Activated T-cell treated with anti-CD3 and anti-CD28 coated beads for 4 hours (primary cell): ENCODE measurements around the gene IGSF21.

Experiments
- DNase-seq: peaks from one replicate; pipeline ENCODE4 v3.0.0-alpha.2; 2020

Gene IGSF21

DNA sequence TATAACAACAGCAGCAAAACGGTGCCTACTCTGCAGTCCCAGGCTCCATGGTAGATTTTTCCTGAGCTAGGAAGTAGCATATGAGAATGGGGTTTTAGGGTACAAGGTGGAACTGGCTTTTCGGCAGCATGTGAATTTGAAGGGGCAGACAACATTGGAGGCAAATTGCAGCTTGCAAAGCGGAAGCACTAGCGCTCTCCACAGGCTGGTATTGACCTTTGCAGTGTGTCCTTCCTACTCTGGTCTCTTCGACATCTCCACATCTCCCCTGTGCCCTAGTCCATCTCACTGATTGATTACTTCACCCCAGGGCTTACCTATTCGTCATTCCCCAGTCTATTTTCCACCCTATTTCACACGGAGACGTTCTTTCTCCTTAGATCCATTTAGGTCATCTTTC lies 13.0 kb downstream of the IGSF21 start:
- DNase-seq = no peak

- DNase-seq = no peak
These were observed 13.6 kb downstream of the IGSF21 start for GRCh38 chr1:18121072-18121820.

DNA sequence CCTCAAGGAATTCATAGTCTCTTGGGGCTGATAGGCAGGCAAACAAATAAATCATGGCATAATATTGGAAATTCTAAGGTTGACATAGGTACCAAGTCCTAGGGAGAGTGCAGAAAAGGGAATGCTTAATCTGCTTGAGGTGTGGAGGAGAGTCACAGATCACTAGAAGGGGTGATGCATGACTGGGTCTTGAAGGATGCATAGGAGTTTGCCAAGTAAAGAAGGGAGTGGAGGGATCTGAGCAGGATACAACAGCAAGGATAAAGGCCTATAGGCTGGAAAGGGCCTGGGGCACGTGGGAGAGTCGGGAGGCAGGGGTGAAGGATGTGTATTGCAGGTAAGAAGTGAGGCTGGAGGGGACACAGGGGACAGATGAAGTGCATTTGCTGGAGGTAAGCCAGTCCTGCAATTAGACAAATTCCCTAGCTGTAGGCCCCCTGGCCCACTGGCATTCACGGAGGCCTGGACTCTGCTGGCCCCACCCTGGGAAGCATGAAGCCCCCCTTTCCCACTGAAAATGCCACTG lies 15.9 kb downstream of the IGSF21 start:
- DNase-seq = no peak

DNA sequence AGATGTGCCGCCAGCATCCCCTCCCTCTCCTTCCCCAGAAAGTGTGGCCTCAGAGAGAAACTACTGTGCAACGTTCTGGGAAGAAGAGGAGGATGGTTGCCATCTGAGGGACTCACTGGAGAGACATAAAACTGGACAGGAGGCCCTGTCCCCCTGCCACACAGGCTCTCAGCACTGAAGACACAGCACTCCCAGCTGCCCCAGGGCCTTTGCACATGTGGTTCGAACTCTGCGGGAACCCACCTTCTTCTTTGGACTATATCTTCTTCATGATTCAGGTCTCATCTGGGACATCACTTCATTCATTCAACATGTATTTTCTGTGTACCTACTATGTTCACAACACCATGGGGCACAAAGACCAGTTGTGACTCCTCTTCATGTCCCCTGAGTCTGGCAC lies 17.4 kb downstream of the IGSF21 start:
- DNase-seq = no peak

- no peak for DNase-seq
These were observed 19.0 kb downstream of the IGSF21 start for GRCh38 chr1:18126616-18127015.

DNA sequence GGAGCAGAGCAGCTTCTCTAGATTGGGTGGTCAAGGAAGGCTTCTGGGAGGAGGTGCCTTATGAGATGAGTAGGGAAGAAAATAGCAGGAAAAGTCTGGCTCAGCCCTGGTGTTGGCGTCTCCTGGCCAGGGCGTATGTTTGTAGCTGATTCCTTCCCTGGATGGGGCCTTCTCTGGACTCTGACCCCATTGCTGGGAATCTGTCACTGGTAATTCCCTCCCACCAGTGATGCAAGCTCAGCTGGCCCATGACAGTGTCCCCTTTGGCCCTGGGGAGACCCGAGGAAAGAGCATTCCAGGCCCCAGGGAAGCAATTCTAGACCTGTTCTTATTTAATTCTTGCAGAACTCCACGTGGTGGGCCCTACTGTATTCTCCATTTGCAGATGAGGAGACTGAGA lies 20.7 kb downstream of the IGSF21 start:
- no peak for DNase-seq

GRCh38 chr1:18130356-18130755 lies 22.8 kb downstream of the IGSF21 start:
- DNase-seq = no peak

DNA sequence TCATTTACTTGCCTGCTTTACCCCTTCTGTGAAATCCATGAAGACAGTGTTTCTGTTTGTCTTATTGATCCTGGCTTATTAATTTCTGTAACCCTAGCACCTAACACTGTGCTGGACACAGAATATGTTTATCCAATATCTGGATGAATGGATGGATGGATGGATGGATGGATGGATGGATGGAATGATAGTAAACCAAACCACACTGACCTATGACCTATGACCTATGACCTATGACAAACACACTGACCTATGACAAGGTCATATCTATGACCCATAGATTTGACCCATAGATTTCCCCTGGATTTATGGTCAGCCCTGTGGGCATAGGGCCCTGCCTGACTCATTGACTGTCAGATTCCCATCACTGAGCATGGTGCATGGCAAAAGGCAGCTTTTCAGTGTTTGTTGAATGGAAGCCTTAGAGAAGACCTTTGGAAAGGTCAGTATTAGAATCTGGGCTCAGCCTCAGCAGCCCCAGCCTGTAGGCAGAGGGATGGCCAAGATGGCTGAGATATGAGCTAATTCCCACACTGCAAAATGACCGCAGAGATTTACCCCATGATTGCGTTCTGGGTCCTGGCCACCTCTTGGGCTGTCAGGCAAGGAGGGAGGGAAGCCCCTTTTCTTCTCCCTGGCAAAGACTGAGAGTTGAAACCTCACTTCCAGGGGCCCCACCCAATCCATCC lies 24.6 kb downstream of the IGSF21 start:
- no peak for DNase-seq

DNA sequence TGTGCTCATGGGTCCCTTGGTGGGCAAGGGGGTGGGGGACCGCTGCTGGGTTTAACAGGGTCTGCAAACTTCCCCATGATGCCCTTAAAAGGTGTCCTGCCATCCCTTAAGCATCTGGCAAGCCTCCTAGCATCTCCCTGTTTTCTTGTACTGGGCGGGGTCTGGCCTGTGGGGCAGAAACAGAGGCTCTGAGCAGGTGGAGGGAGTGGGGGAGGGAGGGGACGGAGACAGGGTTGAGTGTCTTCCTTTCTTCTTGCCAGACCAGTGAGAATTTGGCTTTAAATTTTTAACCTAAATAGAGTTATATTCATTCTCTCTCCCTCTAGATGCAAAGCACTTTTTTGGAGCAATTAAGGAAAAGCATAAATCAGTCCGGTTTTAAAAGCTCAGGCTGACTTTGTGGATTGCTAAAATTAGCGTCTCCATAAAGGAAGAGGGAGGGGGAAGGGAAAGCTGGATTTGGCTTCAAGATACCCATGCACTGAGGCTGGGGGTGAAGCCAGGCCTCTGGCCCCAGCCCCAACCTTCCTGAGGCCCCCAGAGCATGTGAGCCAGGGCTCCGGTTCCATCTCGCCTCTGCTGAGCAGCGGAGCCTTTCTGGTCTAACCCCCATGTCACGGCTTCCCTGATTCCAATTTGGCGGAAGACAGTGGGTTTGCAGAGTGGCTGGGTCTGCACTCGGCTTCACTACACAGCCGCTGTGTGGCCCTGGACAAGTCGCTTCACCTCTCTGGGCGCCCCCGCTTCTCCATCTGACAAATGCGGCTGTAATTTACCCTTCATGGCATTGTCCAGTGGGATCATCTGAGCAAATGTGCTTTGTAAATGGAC lies 25.3 kb downstream of the IGSF21 start:
- no peak for DNase-seq

DNA sequence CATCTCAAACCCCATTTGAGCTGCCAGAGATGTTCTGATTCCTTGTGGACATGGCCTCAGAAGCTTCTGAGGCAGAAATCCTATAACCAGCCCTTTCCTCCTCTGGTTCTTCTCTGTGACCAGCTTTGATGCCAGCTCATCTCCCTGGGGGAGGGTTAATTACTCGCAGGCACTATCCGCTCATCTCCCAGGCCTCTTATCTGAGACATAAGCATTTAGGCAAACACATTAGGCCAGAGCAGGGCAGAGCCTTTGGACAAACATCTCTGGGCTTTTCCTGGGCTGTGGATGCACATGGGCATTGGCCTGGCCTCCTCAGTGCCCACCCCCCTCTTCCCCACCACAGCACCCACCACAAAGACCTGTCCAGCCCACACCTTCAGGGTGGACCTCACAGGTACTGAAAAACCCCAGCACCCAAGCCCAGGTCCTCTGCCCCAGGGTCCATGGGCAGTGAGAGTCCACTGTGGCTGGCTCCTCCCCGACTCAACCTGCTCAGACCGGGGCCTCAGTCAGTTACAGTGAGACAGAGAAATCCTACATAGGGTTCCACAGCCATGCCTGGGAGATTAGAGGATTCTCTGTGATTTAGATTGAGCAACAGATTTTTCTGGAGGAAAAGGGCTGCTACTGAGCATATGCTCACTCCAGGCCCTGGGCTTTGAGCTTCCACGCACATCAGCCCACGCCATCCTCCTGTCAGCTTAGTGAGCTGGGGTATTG lies 26.9 kb downstream of the IGSF21 start:
- DNase-seq = no peak

DNA sequence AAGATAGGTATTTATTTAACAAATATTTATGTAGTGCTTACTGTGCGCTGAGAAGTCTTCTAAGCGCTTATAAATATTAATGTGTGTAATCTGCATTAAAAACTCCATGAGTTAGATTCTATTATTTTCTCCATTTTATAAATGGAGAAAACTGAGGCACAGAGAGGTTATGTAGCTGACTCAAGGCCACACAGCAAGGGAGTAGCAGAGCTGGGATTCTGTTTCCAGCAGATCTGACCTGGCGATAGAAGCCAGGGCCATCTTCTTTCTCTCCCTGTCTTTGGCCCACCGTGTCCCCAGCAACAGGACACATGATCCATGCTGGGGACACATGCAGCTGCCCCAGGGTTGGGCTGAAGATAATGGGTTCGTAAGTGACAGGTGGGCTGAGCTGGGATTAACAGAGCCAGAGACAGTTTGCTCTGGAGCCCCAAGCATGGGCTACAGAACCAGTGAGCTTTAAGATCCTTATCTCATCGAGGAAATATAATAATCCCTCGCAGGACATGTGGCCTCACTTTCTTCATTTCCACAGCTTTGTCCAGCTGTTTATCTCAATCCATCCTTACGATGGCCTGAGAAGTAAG lies 30.3 kb downstream of the IGSF21 start:
- no peak for DNase-seq

- DNase-seq = no peak
These were observed 31.8 kb downstream of the IGSF21 start for GRCh38 chr1:18139198-18139981.

GRCh38 chr1:18140411-18140810 lies 32.8 kb downstream of the IGSF21 start:
- no peak for DNase-seq

DNA sequence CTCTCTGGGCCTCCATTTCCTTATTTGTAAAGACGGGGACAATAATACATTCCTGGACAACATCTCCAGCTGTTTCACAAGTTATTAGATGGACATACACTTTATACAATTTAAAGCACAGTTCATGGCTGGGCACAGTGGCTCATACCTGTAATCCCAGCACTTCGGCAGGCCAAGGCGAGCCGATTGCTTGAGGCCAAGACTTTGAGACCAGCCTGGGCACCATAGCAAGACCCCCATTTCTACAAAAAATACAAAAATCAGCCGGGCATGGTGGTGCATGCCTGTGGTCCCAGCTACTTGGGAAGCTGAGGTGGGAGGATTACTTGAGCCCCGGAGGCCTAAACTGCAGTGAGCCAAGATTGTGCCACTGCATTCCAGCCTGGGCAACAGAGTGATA lies 34.1 kb downstream of the IGSF21 start:
- no peak for DNase-seq

DNA sequence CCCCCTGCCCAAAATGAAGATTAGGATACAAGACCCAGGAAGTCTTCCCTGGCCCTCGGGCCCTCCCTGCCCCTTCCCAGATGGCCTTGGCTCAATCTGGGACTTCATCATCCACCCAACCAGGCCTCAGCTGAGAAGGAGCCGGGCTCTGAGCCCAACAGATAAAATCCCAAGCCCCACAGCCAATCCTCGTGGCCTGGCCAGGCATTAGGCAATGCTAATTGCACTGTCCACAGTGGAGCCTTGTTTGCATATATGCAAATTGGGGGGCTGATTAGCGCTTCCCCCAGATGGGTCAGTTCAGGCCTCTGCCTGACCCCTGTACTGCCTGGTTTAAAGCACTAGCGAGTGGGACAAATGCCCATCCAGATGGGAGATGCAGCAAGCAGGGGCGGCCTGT lies 34.9 kb downstream of the IGSF21 start:
- DNase-seq = no peak

DNA sequence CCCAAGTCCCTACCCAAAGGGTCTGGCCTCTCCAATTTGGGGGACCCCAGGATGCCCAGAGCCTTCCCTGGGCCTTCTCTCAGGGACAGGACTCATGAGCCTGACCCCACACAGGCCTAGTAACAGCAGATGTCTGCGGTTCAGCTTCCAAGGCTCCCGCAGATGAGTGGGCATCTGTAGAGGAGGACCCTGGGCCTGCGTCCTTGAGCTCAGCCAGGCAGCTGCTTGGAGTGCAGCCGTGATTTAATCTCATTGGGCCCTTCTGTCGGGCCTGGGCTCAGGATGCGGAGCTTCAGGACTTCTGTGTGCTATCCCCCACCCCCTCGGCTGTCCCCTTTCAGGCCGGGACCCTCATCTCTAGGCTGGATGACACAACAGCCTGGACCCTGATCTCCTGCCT lies 35.4 kb downstream of the IGSF21 start:
- DNase-seq = no peak

- no peak for DNase-seq
These were observed 36.5 kb downstream of the IGSF21 start for GRCh38 chr1:18144062-18144461.

DNA sequence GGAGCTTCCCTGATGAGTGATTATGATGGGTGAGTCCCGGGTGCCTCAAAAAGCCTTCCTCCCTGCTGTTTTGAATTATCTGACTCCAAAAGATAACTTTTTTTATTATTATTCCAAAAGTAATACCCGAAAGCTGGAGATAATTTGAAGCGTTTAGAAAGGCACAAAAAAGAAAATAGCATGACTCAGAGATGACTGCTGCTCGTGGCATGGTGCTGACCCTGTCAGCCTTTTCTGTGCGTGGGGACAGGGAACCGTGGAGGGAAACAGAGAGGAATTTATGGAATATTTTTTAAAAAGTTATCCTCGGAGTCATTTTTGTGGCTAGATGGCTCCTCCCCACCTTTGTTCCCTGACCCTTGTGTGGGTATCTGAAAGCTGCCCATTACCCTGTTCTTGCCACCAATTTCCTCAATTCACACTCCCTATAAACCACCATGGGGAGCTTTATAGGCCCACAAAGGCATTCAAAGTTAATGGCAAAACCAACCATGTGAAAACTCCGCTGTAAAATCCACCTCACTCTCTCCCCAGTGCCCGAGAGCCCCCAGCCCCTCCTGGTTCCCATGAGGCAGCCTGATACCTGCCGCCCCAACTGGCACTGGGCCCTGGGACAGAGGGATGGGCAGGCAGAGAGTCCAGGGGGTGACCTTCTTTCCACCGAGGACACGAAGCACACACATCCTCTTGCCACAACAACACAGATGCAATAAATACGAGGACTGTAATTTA lies 37.5 kb downstream of the IGSF21 start:
- DNase-seq = no peak

- DNase-seq = no peak
These were observed 38.4 kb downstream of the IGSF21 start for GRCh38 chr1:18145851-18146618.

GRCh38 chr1:18146886-18147285 lies 39.3 kb downstream of the IGSF21 start:
- no peak for DNase-seq
